WTC11 (cell line): ENCODE measurements around the gene FHL1.

Source experiments
- GRHL2 ChIP-seq: fragments of 250-450 bp; sonication (Bioruptor Pico); IDR thresholded peaks from 2 replicates; pipeline ENCODE4 v1.8.0; 2022; ENCODE audit warnings: mild to moderate bottlenecking, moderate library complexity; ENCODE audit not compliant: insufficient replicate concordance, severe bottlenecking
- TF ChIP-seq, protein P1 (sequence below): sonication (generic); formaldehyde crosslinking; IDR thresholded peaks from 2 replicates; pipeline ENCODE4 v1.8.1; 2023; ENCODE audit warnings: mild to moderate bottlenecking, missing genetic modification reagents
- TF ChIP-seq, protein P2 (sequence below): fragments of 200-600 bp; IDR thresholded peaks from 2 replicates; pipeline ENCODE4 v1.8.0; 2022; ENCODE audit warnings: antibody characterized with exemption
- TF ChIP-seq, protein P3 (sequence below): sonication (generic); formaldehyde crosslinking; IDR thresholded peaks from 2 replicates; pipeline ENCODE4 v1.8.0; 2023; ENCODE audit warnings: missing genetic modification reagents

DNA sequence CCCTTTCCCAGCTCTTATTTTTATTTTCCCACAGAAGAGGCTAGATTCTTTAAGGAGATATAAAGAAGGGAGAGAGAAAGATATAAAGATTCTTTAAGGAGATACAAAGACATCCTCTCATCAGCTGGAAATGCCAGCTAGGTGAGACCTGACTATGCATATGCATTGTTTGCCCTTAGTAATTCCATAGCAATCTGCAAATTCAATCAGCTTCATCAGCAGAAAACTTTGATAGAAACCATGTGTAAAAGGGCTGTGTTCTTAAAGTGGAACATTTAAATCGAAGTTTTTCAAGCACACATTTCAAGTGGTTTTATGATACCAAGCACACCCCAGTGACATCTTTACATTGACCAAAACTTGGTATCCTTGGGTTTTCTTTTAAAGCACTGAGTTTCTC lies 24.1 kb downstream of the FHL1 start:
- TF ChIP-seq, protein P1, sequence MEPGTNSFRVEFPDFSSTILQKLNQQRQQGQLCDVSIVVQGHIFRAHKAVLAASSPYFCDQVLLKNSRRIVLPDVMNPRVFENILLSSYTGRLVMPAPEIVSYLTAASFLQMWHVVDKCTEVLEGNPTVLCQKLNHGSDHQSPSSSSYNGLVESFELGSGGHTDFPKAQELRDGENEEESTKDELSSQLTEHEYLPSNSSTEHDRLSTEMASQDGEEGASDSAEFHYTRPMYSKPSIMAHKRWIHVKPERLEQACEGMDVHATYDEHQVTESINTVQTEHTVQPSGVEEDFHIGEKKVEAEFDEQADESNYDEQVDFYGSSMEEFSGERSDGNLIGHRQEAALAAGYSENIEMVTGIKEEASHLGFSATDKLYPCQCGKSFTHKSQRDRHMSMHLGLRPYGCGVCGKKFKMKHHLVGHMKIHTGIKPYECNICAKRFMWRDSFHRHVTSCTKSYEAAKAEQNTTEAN, result no peak
- no peak for TF ChIP-seq GRHL2 (CRISPR knock-in tag)
- TF ChIP-seq, protein P2, sequence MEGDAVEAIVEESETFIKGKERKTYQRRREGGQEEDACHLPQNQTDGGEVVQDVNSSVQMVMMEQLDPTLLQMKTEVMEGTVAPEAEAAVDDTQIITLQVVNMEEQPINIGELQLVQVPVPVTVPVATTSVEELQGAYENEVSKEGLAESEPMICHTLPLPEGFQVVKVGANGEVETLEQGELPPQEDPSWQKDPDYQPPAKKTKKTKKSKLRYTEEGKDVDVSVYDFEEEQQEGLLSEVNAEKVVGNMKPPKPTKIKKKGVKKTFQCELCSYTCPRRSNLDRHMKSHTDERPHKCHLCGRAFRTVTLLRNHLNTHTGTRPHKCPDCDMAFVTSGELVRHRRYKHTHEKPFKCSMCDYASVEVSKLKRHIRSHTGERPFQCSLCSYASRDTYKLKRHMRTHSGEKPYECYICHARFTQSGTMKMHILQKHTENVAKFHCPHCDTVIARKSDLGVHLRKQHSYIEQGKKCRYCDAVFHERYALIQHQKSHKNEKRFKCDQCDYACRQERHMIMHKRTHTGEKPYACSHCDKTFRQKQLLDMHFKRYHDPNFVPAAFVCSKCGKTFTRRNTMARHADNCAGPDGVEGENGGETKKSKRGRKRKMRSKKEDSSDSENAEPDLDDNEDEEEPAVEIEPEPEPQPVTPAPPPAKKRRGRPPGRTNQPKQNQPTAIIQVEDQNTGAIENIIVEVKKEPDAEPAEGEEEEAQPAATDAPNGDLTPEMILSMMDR, result no peak
- TF ChIP-seq, protein P3, sequence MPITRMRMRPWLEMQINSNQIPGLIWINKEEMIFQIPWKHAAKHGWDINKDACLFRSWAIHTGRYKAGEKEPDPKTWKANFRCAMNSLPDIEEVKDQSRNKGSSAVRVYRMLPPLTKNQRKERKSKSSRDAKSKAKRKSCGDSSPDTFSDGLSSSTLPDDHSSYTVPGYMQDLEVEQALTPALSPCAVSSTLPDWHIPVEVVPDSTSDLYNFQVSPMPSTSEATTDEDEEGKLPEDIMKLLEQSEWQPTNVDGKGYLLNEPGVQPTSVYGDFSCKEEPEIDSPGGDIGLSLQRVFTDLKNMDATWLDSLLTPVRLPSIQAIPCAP, result no peak
